Measurements from ENCODE around the gene PHRF1.
"Not testable (repeated sequence)": the region's sequence is repeated elsewhere in the genome, so short reads cannot be mapped to it uniquely, and the experiment has no call there.

The PHRF1 gene

GRCh38 chr11:636511-637332 is 60.5 kb downstream of the PHRF1 start, which contains the start of gene DRD4:
TSS of gene DRD4 (plus strand) at chr11:637269. CDS start at chr11:637305, 36 bp downstream.
- no peak for DNase-seq

- DNase-seq: no peak
Observed at GRCh38 chr11:637333-637592, 61.0 kb downstream of the PHRF1 start.

- no peak for DNase-seq
Observed at GRCh38 chr11:637593-638521, 61.6 kb downstream of the PHRF1 start.

GRCh38 chr11:638631-639331 is 62.5 kb downstream of the PHRF1 start:
- DNase-seq: no peak

- no peak for DNase-seq
Observed at GRCh38 chr11:639332-639955, 63.2 kb downstream of the PHRF1 start.

- no peak for DNase-seq
Observed at GRCh38 chr11:640021-640706, 63.9 kb downstream of the PHRF1 start.

- DNase-seq: no peak
Observed at GRCh38 chr11:641806-642370, 65.6 kb downstream of the PHRF1 start.

- DNase-seq: no peak
Observed at GRCh38 chr11:643366-643765, 67.1 kb downstream of the PHRF1 start.

- no peak for DNase-seq
Observed at GRCh38 chr11:643849-644738, 67.8 kb downstream of the PHRF1 start.

- DNase-seq: no peak
Observed at GRCh38 chr11:645536-645935, 69.3 kb downstream of the PHRF1 start.

GRCh38 chr11:646214-646613 is 69.9 kb downstream of the PHRF1 start:
- DNase-seq: no peak

GRCh38 chr11:647672-648158 is 71.4 kb downstream of the PHRF1 start:
- not testable (repeated sequence) for DNase-seq

GRCh38 chr11:650482-650881 is 74.2 kb downstream of the PHRF1 start:
- no peak for DNase-seq

GRCh38 chr11:653136-653535 is 76.9 kb downstream of the PHRF1 start:
- DNase-seq: not testable (repeated sequence)

GRCh38 chr11:653837-654236 is 77.6 kb downstream of the PHRF1 start:
- no peak for DNase-seq

- not testable (repeated sequence) for DNase-seq
Observed at GRCh38 chr11:654444-654843, 78.2 kb downstream of the PHRF1 start.

GRCh38 chr11:655036-655726 is 78.9 kb downstream of the PHRF1 start:
- no peak for DNase-seq

- no peak for DNase-seq
Observed at GRCh38 chr11:656426-656825, 80.2 kb downstream of the PHRF1 start.

- DNase-seq: no peak
Observed at GRCh38 chr11:656866-657265, 80.6 kb downstream of the PHRF1 start.

- DNase-seq: no peak
Observed at GRCh38 chr11:657691-658126, 81.4 kb downstream of the PHRF1 start.
